GDM1 (cell line): Measurements from ENCODE around the gene PRR20D.
"Not testable (repeated sequence)": the region's sequence is repeated elsewhere in the genome, so short reads cannot be mapped to it uniquely, and the experiment has no call there.

Experiments used
- DNase-seq: peaks from one replicate; lab custom pipeline; 2025; lab: John Stamatoyannopoulos, UW

PRR20D gene

GRCh38 chr13:57160332-57160731 lies at the start of gene PRR20D:
TSS of gene PRR20D (plus strand) at chr13:57160632. CDS start at chr13:57161019, 387 bp downstream.
- not testable (repeated sequence) for DNase-seq

DNA sequence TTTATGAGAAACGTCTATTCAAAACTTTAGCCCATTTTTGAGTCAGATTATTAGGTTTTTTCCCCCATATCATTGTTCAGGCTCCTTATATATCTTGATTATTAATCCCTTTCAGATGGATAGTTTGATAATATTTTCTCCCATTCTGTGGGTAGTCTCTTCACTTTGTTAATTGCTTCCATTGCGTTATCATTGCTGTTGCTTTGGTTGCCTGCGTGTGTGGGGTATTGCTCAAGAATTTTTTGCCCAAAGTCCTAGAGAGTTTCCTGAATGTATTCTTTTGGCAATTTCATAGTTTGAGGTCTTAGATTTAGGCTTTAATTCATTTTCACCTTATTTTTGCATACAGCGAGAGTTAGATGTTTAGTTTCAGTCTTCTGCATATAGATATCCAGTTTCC lies 45.5 kb upstream of the PRR20D start:
- DNase-seq, result no peak

- DNase-seq, result no peak
Measured at GRCh38 chr13:57123681-57124080, 36.8 kb upstream of the PRR20D start.

GRCh38 chr13:57128909-57129308 lies 31.5 kb upstream of the PRR20D start:
- DNase-seq, result no peak

GRCh38 chr13:57136093-57136492 lies 24.3 kb upstream of the PRR20D start:
- DNase-seq, result no peak

- no peak for DNase-seq
Measured at GRCh38 chr13:57137585-57137984, 22.8 kb upstream of the PRR20D start.

- no peak for DNase-seq
Measured at GRCh38 chr13:57138988-57139387, 21.4 kb upstream of the PRR20D start.

- DNase-seq, result not testable (repeated sequence)
Measured at GRCh38 chr13:57139781-57140180, 20.7 kb upstream of the PRR20D start.

GRCh38 chr13:57140235-57140968 lies 20.0 kb upstream of the PRR20D start, which contains the start of gene PRR20A:
TSS of gene PRR20A (plus strand) at chr13:57140918. CDS start at chr13:57141305, 387 bp downstream.
- not testable (repeated sequence) for DNase-seq

GRCh38 chr13:57147188-57147587 lies 13.2 kb upstream of the PRR20D start, which contains the start of gene PRR20B:
TSS of gene PRR20B (plus strand) at chr13:57147488. CDS start at chr13:57147875, 387 bp downstream.
- not testable (repeated sequence) for DNase-seq

- not testable (repeated sequence) for DNase-seq
Measured at GRCh38 chr13:57148106-57148505, 12.3 kb upstream of the PRR20D start.

DNA sequence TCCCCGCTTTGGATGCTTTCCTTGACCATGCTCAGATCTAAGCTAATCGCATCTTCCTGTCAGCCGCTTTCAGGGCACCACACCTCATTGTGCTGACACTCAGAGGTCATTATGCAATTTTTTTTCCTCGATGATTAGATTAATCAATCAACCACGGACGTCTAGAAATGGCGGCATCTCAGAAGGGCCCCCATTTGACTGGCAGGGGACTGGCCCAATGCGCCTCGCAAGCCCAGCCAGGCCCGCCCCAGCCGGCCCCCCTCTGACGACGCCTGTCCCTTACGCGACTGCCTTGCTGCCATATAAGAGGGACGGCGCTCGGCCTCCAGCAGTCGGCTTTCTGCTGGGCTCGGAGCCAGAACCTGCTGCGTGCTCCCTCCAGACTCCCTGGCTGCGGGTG lies 6.7 kb upstream of the PRR20D start, which contains the start of gene PRR20C:
PRR20C (plus strand) TSS at position 301 of the 400 bp plus-strand sequence. CDS start 387 bp downstream, outside the sequence.
- not testable (repeated sequence) for DNase-seq

- not testable (repeated sequence) for DNase-seq
Measured at GRCh38 chr13:57166897-57167296, 6.5 kb downstream of the PRR20D start, which contains the start of gene PRR20E. TSS of gene PRR20E (plus strand) at chr13:57167197. CDS start at chr13:57167584, 387 bp downstream.

GRCh38 chr13:57191667-57192066 lies 31.2 kb downstream of the PRR20D start:
- DNase-seq, result no peak

DNA sequence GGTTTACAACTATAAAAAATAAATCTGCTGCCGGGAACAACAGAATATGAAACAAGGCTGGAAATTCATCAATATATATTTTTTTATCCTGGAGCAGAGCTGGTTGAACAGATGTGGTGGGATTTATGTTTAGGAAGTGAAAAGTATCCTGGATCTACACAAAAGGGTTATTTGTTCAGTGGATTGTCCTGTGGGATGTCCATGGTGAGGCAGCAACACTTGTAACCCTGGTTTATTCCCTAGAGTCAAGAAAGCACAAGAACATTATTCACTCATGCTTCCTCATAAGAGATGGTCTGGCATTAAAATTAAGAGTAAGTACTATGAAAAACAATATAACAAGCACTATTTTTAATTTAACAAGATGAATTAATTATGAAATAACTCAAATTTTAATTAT lies 52.6 kb downstream of the PRR20D start:
- DNase-seq, result no peak
